ENCODE measurements around the gene MMRN1.

MMRN1 gene, protein sequence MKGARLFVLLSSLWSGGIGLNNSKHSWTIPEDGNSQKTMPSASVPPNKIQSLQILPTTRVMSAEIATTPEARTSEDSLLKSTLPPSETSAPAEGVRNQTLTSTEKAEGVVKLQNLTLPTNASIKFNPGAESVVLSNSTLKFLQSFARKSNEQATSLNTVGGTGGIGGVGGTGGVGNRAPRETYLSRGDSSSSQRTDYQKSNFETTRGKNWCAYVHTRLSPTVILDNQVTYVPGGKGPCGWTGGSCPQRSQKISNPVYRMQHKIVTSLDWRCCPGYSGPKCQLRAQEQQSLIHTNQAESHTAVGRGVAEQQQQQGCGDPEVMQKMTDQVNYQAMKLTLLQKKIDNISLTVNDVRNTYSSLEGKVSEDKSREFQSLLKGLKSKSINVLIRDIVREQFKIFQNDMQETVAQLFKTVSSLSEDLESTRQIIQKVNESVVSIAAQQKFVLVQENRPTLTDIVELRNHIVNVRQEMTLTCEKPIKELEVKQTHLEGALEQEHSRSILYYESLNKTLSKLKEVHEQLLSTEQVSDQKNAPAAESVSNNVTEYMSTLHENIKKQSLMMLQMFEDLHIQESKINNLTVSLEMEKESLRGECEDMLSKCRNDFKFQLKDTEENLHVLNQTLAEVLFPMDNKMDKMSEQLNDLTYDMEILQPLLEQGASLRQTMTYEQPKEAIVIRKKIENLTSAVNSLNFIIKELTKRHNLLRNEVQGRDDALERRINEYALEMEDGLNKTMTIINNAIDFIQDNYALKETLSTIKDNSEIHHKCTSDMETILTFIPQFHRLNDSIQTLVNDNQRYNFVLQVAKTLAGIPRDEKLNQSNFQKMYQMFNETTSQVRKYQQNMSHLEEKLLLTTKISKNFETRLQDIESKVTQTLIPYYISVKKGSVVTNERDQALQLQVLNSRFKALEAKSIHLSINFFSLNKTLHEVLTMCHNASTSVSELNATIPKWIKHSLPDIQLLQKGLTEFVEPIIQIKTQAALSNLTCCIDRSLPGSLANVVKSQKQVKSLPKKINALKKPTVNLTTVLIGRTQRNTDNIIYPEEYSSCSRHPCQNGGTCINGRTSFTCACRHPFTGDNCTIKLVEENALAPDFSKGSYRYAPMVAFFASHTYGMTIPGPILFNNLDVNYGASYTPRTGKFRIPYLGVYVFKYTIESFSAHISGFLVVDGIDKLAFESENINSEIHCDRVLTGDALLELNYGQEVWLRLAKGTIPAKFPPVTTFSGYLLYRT

GRCh38 chr4:89894649-89895550 is at the start of gene MMRN1:
TSS of gene MMRN1 (plus strand) at chr4:89894854. CDS start at chr4:89894972, 118 bp downstream.
- no peak for DNase-seq

DNA sequence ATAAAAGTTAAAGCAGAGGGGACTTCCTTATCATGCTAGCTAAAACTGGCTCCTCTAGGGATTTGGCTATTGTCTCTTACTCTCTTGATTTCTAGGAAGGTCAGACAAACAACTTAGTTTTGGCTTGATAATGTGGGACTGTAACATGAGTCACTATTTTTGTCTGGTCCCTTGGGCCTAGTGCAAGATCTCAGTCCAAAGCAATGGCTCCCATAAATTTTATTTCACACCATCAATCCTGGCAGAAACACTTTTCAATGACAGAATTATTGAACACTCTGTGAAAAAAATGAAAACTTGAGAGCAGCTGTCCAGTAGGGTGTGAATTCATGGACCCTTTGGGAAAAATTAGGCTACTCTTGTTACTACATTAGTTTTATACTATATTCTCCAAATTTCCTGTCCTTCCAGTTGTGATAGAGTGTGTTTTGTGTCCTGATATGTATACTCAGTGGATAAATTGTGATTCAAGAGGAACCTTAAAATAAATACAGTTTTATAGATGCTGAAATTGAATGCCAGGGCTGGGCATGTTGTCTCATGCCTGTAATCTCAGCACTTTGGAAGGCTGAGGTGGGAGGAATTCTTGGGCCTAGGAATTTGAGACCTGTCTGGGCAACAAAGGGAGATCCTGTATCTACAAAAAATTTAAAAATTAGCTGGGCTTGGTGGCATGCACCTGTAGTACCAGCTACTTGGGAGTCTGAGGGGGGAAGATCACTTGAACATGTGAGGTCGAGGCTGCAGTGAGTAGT is 46.9 kb upstream of the MMRN1 start:
- peak in 2 of 3 experiments; percentile 21 to 40 for DNase-seq

DNA sequence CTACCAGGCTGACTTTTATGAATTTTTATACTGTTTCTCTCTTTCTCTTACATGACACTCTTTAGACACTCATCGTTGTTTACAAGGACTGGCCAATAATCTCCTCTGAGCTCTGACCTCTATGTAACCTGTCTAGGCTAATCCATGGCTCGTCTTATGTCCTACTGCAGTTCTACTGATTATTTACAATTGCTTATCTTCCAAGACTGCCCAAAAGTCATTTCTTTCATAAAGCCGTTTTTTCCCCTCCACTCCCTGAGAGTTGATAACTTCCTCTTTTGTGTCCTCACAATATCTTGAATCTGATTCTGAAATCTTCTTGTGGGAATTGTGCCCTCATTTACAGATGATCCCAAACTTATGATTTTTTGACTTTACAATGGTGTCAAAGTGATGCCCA is 39.4 kb upstream of the MMRN1 start:
- no peak for DNase-seq

GRCh38 chr4:89860971-89861370 is 33.7 kb upstream of the MMRN1 start:
- DNase-seq = no peak

DNA sequence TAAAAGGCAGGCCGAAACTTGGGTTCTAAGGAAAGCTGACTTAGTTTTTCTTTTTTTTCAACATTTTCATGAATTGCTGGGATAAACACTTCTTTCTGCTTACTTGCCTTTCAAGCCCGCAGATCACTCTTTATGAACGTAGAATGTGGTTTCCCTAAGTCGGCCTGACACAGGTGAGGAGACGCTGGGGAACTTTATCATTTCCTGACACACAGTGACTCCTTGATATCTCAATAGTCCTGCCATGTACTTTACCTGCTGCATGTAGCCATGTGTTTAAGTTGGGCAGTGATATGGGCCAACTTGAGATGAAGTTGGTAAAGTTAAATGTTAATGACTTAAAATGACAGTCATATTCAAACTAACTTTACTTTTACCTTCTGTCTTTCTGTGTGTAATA is 31.1 kb upstream of the MMRN1 start:
- DNase-seq = no peak

DNA sequence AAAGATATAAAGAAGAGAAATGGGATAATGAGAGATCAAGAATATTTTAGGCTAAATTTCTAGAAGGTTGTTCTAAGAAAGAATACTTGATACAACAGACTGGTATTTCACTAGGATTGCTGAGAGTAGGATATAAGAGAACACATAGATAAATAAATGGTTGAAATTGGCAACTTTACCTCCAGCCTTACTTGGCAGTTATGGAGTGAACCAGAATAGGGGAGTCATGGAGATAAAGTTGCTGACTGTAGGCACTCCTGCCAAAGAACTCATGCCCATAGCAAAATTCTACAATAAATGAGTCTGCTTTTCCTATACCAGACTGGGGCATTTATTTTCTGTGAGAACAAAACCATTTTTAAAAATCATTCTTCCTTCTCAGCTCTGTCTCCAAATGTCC is 26.4 kb upstream of the MMRN1 start:
- no peak for DNase-seq

- no peak for DNase-seq
These were observed 25.6 kb upstream of the MMRN1 start for GRCh38 chr4:89868999-89869589.

DNA sequence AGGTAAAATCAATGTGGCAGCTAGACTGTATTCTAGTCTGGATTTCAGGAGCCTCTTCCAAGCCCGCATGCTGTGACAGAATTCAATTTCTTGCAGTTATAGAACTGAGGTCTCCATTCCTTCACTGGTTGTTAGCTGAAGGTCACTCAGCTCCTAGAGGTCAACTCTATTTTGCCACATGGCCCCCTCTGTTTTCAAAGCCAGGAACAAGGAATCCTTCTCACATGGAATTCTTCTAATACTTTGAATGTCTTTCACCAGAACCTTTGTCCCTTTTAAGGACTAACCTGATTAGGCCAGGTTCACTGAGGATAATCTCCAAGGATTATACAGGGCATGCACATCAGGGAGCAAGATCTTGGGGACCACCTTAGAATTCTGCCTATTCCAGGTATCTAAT is 23.4 kb upstream of the MMRN1 start:
- no peak for DNase-seq

DNA sequence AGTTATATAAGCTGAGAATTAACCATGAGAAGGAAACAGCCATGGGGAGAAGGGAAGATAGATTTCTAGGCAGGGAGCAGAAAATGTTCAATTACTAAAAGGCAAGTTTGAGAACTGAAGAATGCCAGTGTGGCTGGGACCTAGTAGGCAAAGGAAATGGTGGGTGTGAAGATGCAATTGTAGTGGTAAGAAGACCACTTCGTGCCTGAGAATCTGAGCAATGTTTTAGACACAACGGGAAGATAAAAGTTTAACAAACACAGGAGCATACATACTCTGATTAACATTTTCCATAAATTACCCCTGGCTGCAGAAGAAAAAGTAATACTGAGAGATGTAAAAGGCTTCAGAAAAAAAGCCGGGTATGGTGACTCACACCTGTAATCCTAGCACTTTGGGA is 18.1 kb upstream of the MMRN1 start:
- no peak for DNase-seq

DNA sequence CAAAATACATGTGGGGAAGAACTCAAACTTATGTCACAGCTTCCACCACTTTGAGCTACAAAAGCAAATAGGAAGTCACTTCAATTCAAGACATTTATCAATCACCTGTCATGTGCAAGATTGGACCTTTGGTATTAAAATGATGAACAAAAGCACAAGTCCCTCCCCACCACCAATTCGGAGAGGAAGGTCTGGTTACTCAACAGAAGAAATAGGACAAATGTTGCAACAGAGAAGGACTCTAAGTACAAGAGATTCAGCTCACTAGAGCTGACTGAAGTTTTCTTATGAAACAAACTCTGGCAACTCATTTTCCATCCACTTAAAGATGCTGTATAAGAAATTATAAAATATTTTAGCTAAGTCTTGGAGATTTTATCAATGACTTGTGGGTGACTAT is 16.0 kb upstream of the MMRN1 start:
- no peak for DNase-seq

DNA sequence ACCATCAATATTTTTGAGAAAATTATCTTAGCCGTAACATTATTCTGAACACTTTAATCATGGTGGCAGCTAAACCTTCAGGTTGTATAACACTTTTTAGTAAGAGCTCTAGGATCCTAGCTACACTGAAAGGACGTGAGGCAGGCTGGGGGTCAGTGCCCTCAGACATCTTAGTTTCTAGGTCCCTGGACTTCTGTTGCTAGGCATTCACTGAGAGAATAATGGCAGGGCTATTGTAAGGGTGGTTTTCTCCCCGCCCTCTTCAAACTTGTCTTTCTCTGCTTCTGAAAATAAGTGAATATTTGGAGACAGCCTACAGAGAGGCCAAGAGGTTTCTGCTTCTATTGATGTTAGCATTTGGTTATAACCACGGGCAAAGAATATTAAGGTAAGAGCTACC is 15.4 kb upstream of the MMRN1 start:
- peak in 1 of 3 experiments; percentile 14 for DNase-seq

GRCh38 chr4:89889289-89889688 is 5.4 kb upstream of the MMRN1 start:
- DNase-seq = no peak

DNA sequence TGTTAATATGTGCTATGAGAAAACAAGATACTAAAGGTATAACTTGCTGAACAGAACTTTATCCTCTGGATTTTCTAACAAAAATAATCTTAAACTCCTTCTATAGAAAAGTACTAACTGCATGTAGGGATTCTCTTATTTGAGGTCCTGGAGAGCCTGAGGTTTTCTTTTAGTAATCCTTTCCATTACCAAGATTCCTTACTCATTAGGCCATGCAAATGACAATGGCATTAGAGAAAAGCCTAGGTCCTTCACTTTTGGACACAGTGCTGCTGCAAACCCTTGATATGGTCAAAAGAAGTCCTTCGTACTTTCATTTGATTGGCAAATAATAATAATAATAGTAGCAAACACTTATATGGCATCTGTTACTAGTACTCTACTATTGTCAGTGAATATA is 3.2 kb downstream of the MMRN1 start:
- no peak for DNase-seq

DNA sequence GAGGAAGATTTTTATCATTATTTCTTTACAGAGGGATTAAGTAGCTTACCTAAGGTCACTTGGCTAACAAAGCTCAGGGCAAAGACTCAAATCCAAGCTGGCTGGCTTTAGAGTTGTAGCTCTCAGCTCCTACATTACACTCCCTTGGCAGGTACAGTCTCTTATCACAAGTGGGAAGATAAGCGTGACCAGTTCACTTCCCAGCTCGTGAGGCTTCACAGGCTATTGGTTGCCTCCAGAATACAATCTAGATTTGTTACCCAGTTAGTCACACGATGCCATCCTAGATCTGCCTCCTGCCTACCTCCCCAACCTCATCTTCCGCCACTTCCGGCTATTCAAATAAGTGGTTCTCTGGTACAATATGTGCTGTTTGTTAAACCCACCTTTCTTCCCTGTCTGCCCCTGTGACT is 3.7 kb downstream of the MMRN1 start:
- no peak for DNase-seq

GRCh38 chr4:89899152-89899551 is 4.5 kb downstream of the MMRN1 start:
- DNase-seq = no peak

GRCh38 chr4:89899854-89900253 is 5.2 kb downstream of the MMRN1 start:
- DNase-seq = no peak

GRCh38 chr4:89901808-89902431 is 7.3 kb downstream of the MMRN1 start:
- DNase-seq = peak; percentile 44 to 79 (median 63)

DNA sequence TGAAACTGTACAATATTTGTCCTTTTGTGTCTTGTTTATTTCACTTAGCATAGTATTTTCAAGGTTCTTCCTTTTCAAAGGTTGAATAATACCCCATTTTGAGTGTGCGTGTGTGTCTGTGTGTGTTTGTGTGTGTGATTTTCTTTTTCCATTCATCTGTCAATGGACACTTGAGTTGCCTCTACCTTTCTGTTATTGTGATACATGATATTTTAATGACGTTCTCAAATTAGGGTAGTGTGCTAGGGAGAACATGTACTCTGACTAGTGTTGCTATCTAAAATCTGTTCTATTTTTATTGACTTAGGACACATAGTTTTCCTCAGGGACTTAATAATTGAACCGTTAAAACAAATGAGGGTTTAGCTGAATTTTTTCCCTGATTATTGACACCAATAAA is 9.9 kb downstream of the MMRN1 start:
- DNase-seq = peak; percentile 15 to 74 (median 73)

- DNase-seq = no peak
These were observed 11.7 kb downstream of the MMRN1 start for GRCh38 chr4:89906316-89906715.

DNA sequence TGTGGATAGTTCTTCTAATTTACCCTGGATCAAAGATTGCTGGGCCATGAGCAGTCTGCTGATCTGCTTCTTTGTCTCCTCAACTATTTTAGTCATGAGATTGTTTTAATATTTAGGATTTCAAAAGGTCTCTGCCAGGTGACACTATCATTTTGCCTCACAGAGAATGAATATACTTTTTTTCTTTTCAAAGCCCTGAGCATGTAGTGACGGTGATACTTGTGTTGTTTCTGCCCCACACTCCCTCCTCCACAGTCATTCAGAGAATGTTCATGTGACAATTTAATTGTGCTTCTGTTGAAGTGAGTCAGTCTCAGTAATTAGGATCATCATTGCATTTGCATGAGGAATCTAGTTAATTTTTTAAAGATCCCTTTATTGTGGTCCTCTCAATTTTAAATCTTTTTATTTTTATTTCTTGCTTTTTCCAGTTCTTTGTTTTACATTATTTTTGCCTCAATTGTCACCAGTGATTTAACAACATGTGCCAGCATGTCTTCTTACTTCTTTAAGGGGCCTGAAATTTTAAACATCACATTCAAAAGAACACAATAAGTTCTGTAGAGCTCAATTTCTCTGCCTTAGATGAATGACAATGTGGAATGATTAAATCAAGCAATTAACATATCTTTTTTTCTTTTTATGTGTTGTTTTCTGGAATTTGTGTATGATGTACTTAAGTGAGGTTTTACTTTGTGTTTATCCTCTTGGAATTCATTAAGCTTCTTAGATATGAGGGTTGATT is 12.3 kb downstream of the MMRN1 start:
- peak in 1 of 3 experiments; percentile 25 for DNase-seq

Measured in NCI-H1417 (cell line).